ENCODE results near the gene WDR27.
"Not testable (repeated sequence)": the region's sequence is repeated elsewhere in the genome, so short reads cannot be mapped to it uniquely, and the experiment has no call there.

WDR27 gene

GRCh38 chr6:169441292-169441691 is 260.5 kb downstream of the WDR27 start:
- DNase-seq (ENCODE audit: low read depth) = no peak

GRCh38 chr6:169439710-169440109 is 262.1 kb downstream of the WDR27 start:
- DNase-seq (ENCODE audit: low read depth) = no peak

- DNase-seq (ENCODE audit: low read depth) = not testable (repeated sequence)
These were observed 267.3 kb downstream of the WDR27 start for GRCh38 chr6:169434554-169434953.

- no peak for DNase-seq (ENCODE audit: low read depth)
These were observed 272.8 kb downstream of the WDR27 start for GRCh38 chr6:169429001-169429400.

- no peak for DNase-seq (ENCODE audit: low read depth)
These were observed 273.3 kb downstream of the WDR27 start for GRCh38 chr6:169428532-169428931.

- no peak for DNase-seq (ENCODE audit: low read depth)
These were observed 274.0 kb downstream of the WDR27 start for GRCh38 chr6:169427856-169428255.

GRCh38 chr6:169426611-169427010 is 275.2 kb downstream of the WDR27 start:
- DNase-seq (ENCODE audit: low read depth) = no peak

- DNase-seq (ENCODE audit: low read depth) = no peak
These were observed 276.0 kb downstream of the WDR27 start for GRCh38 chr6:169425628-169426370.

GRCh38 chr6:169424821-169425240 is 277.0 kb downstream of the WDR27 start:
- no peak for DNase-seq (ENCODE audit: low read depth)

- DNase-seq (ENCODE audit: low read depth) = no peak
These were observed 277.6 kb downstream of the WDR27 start for GRCh38 chr6:169424149-169424804.

GRCh38 chr6:169421586-169422264 is 280.1 kb downstream of the WDR27 start:
- no peak for DNase-seq (ENCODE audit: low read depth)

GRCh38 chr6:169420912-169421543 is 280.8 kb downstream of the WDR27 start:
- DNase-seq (ENCODE audit: low read depth) = no peak

- DNase-seq (ENCODE audit: low read depth) = no peak
These were observed 284.7 kb downstream of the WDR27 start for GRCh38 chr6:169417101-169417500.

- DNase-seq (ENCODE audit: low read depth) = no peak
These were observed 285.6 kb downstream of the WDR27 start for GRCh38 chr6:169416249-169416648.

GRCh38 chr6:169415179-169415578 is 286.6 kb downstream of the WDR27 start:
- DNase-seq (ENCODE audit: low read depth) = no peak

- DNase-seq (ENCODE audit: low read depth) = no peak
These were observed 290.1 kb downstream of the WDR27 start for GRCh38 chr6:169411722-169412121.

- no peak for DNase-seq (ENCODE audit: low read depth)
These were observed 290.5 kb downstream of the WDR27 start for GRCh38 chr6:169411296-169411695.

- DNase-seq (ENCODE audit: low read depth) = no peak
These were observed 292.0 kb downstream of the WDR27 start for GRCh38 chr6:169409742-169410312.

- no peak for DNase-seq (ENCODE audit: low read depth)
These were observed 294.5 kb downstream of the WDR27 start for GRCh38 chr6:169407325-169407724.

Measured in activated T-helper 9 cell treated with anti-CD3 and anti-CD28 coated beads, Interleukin-2, amount 50 U/mL, for 16 hours (primary cell).